NCI-H1417 (cell line): ENCODE data around the gene REG4.

ENCODE experiments used
- DNase-seq, 3 experiments: peaks; one replicate each; lab custom pipeline; 2025; lab: John Stamatoyannopoulos, UW

REG4 gene

DNA sequence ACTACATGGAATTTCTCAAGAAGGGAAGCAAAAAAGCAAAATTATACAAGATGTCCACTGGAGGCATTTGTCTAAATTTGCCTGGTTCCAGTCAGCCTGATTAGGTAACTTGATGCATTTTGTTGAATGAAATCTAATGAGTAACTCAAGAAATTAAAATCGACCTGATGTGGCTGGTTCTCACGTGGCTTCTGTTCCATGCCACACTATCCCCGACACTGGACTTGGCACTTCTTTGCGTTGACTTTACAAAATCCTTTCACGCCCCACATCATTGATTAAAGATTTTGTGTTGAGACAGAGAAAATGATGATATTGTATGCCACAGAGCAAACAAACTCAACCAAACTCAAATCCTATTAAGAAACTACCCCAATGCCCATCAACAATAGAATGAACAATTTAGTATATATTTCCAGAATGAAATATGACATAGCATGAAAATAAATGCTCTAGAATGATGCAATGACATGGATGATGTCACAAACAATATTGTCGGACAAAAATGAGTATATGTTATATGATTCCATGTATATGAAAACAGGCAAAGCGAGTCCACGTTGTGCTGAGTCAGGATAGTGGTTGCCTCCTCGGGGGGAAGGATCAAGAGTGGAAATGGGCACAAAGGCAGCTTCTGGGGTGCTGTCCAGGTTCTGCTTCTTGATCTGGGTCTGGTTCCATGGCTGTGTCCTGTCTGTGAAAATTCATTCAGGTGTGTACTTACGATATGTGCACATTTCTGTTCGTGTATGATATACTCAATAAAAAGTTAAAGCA is 29.6 kb downstream of the REG4 start:
- DNase-seq: no peak

DNA sequence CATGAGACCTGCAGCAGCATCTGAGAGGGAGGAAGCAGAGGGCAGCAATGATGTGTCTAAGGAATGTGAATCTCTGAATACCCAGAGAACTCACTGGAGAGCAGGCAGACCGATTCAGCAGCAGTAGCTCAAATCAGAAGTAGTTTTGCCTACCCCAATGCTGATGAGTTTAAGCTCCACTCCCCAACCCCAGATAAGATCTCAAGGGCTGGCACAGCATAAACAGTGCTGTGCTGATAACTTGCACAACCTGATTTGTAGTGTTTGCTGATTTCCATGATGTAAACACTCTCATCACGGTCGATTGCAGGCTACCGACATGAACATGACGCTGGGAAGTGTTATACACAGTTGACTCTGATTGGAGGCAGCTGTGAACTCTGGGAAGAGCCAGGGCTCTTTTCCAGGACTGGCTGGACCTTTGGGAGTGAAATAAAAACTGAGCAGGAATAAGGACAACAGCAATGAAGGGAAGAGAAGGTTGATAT is 31.3 kb downstream of the REG4 start:
- peak; percentile 20 to 76 (median 52) for DNase-seq

DNA sequence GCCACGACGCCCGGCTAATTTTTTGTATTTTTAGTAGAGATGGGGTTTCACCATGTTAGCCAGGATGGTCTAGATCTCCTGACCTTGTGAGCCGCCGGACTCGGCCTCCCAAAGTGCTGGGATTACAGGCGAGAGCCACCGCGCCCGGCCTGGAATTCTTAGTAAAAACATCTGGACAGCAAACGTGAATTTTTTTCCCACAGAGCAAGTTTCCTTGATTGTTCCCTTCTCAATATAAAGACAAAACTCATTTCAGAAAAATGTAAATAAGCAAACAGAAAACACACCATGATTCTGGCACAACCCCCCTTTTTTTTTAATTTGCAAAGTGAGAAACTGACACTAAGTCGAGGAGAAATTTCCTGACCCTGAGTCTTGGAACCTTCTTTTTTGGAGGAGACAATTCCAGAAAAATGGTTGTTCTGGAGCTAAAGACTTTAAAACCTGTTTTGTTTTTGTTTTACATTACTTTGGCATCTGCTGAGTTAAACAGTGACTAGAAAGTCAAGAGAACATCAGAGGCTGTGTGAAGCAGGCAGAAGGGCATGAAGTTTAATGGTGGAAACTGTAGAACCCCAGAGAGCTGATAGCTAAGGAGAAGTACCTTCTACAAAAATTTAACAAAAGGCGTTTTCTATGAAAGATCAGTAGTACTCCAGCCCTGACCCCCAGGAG is 32.2 kb downstream of the REG4 start:
- DNase-seq: no peak

DNA sequence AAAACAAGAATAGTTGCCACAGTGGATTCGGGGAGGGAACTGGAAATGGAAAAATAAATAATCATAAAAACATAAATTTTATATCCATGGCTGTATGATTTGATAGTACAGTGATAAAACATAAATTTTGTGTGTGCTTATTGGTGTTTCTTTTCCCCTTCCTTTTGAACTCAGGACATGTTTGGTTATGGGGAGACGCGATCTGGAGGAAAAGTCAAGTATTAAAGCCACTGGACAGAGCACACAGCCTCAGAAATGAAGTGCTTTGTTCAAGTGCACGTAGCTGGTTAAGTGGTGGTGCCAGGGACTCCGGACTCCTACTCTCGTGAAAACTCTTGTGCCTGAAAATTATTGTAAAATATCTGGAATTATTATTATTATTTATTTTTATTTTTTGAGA is 32.9 kb downstream of the REG4 start:
- no peak for DNase-seq

DNA sequence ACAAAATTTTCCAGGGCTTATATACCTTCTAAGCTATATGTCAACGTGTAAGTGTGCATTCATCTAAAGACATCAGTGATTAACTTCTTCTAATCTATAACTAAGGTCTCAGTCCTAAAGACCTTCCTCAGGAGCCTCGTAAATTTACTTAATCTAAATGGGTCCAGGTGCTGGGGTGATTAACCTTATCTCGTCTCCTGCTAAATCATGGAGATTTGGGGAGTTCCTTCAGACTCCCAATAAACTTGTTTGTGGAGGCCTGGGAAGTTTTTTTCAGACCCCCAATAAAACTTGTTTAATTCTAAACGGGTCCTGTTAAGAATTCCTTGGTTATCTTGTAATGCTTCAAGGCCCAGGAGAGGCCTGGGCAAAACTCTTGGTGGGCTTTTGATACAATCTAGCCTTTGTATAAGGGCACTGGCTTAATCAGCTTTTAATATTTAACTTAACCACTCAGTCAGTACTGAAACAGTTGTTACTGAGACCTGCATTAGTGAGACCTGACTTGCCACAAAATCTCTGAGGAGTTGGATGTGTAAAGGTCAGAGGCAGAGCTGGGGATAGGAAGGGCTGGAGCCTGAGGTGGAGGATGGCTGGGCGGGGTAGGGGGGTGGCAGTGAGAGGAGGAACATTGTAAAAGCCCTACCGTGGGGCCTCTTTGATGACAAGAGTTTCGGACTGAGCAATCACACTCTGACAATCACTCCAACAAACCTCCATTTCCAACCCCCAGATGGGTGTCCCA is 36.3 kb downstream of the REG4 start:
- no peak for DNase-seq

DNA sequence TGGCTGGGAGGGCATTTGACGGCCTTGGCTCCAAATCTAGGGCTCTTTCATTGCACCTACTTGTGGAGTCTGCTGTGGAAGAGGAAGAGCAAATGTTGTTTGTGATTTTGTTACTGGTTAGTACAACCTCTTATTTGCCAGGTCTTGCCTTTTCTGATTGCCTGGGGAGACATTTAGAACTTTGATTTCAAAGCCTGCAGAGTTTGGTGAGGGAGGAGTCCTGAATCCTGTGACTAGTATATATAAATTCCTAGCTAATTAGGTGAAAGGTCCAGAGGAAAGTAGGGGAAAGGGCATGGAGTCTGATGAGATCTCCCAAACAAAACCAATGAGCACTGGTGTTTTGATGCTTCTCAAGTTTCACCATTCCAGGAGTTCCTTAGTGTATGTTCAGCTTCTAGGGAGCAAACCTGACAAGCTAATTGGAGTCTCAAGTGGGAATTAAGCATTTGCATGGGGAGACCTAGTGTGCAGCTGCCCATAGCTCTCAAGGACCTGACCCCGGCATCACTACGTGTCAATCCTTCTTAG is 37.5 kb downstream of the REG4 start:
- peak; percentile 35 to 85 (median 48) for DNase-seq

DNA sequence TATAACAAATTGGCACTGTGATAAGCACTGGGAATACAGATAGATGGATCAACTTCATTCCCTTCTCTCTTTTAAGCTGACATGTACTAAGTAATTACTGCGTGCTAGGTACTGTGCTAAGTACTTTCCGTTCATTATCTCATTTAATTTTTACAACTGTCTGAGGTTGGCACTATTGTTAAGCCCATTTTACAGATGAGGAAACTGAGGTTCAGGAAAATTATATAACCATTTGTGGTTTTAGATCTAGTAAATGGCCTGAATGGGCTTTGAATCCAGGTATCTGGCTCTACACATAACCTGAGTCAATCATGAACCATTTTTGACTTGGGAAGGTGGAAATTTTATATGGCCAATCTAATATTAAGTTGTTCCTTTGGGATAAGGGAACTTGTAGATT is 39.0 kb downstream of the REG4 start:
- no peak for DNase-seq

DNA sequence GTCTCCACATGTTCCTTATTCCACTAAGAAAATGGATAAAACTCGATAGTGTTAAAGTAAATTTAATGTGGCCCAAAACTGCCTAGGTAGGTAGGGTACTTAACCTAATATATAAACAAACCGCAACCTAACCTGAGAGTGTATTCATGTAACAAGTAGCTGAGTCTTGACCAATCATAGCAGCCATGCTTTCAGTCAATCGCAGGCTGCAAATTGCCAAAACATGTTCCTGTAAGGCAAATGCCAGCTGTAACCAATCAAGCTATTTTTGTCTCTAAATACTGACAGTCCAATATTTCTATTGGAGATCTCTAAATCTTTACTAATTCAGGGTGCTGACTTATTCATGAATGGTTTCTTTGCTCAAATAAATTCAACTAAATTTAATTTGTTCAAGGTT is 39.5 kb downstream of the REG4 start:
- DNase-seq: no peak

DNA sequence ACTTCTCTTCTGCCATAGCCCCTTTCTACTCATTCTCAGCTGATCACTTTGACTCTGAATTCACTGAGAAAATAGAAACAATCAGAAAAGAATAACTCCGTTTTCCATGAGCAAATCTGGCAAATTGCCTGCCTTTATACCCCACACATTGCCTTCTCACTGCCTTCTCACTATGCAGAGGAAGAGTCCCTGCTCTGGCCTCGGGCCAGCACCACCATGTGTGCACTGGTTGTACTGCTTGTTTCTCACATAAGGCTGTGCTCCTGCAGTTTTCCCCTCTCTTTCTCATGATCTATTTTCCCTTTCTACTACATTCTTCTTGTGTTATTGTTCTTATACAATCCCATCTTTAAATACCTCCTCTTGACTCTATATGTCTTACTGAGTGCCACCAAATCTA is 40.2 kb downstream of the REG4 start:
- no peak for DNase-seq

DNA sequence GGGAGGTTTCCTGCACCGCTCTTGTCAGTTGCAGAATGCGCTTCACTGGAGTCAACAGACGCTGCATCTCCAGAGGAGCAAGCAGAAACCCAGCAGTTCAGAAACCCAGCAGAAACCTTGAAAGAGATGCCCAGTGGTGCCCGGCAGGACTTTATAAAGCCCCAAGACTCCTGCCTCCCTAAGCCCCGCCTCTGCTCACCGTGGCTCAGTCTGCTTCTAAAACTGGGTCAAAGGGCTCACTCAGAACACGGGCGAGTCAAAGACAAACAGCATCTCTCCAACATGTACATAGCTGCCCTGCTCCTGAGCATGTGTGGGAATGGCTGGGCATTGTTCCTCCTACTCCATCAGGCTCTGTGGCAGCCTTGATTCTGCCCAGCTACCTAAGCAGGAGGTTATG is 42.5 kb downstream of the REG4 start, which contains the start of gene HMGCS2:
HMGCS2 (minus strand) TSS at position 128 of the 400 bp plus-strand sequence; CDS start at position 67, 61 bp downstream.
- no peak for DNase-seq

DNA sequence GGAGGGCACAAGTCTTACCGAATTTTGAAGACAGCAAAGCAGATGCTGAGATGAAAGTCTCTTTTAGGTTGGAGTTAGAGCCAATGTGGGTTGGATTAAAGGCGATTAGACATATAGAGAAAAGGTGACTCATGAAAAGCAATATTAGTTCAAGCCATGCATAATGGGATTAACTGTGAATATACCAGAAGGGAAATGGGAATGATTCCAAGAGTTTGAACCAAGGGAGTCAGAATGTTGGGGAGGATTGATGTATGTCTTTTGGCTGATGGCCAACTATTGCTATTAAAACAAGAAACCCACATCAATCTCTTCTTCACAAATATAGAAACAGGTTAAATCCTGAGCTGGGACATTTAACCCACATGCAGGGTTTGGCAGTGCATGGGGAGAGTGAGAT is 43.8 kb downstream of the REG4 start:
- peak in 1 of 3 experiments; percentile 19 for DNase-seq

DNA sequence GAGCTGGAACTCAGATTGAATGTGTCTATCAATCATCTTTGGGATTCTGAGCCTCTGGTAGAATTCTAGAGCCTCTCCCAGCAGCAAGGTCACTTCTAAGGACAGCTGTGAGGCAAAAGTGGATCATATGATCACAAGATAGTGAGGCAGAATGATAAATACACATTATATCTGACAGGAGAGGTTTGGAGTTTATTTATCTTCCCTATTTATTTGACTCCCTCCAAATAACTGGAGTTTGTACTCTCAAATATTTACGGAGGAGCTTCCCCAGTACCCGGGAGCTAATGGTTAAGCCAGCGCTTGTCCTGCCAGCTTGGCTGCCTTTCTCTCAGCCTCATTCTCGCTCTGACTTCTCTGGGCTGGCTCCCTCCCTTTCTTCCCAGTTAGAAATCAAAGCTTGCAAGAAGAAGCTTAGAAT is 44.9 kb downstream of the REG4 start:
- peak in 2 of 3 experiments; percentile 3 to 8 for DNase-seq

DNA sequence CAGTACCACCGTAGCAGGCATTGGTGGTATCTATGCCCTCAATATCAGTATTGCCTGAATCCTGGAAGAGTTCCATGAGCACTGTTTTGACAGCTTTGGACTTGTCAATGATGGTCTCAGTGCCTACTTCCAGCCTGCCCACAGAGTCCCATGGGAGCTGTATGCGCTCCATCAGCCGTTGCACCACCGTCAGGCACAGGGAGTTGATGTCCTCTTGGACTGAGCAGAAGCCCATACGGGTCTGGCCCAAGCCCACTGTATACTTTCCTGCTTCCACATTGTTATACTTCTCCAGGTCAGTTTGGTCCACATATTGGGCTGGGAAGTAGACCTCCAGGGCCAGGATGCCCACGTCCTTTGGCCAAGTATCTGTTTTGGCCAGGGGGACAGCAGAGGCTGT is 47.0 kb downstream of the REG4 start:
- no peak for DNase-seq

DNA sequence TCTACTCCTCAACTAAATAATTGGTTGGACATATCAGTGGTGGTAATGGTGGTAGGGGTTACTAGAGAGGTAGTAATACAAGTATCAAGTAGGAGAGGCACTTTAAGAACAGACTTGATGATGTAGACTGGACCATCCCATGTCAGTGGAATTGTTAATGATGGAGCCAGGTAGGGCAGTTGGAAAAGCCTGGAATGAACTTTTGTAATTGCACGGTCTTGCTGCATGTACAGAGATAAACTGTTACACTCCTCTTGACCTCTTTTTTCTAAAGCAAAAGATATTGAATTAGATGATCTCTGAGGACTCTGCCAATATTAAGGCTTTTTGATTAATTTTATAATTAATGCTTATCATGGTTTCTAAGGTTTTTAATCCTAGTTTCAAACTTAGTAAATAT is 48.3 kb downstream of the REG4 start:
- DNase-seq: no peak

DNA sequence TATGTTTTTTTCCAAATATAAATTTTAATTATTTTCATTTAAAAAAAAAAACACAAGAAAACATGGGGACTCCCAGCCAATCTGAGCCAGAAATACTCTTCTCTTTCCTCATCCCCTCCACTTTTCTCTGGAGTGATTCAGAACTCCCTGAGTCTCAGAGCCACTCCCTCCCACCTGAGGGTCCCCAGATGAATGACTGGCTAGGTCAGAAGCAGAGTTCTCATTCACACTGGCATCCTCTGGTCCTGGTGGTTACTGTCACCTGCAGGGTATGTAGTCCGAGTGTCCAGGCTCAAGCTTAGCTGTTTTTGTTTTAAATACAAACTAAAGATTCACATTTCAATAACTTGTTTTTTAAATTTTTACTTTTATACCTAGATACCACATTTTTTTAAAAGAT is 48.9 kb downstream of the REG4 start:
- DNase-seq: no peak

DNA sequence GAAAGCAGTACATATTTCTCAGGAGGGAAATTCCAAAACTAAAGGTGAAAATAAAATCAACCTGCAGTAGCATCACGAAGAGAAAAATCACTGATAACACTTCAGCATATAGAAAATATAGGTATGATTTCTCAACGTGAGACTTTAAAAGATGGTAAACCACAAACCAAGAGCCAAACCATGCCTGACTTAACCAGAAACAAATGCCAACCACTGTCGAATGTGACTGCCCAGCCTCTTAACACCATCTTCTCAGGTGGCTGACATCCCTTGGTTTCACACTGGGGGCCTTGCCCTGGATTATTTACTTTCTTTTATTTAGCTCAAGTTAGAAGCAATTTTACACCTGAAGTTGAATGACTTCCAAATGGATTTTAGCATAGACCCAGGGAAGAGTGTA is 52.7 kb downstream of the REG4 start:
- DNase-seq: no peak

DNA sequence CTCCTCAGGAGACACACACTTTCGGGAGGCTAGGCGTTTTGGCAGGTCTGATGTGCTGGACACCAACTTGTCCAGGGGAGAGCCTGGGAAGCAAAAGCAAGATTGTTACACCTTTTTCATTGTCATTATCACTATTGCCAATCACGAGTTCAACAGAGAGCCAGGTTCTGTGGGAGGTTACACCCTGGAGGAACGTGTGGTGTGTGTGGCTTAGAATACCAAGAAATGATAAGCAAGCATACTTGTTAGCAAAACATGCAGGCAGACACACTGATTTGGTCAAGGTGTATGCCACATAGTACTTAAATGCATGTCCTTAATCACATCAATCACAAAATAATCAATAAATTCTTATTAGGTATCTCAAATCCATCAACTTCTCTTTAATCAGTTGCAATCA is 58.7 kb downstream of the REG4 start:
- no peak for DNase-seq

DNA sequence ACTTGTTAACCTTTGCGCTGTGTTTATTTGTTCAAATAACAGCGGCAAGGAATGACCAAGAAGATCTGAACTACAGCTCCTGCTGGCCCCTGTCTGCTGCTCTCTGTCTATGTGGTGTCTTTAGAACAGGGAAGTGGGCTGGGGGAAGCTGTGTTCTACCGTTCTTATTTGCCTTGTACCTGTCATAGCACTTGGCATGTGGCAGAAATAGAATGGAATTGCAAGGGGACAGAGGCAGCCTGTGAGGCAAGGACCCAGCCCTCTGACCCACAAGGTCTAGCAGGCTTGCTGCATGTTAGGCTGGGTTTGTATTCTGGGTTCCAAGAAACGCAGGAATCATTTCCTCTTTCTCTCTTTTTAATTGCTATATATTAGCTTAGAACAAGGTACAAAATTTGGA is 63.2 kb downstream of the REG4 start:
- no peak for DNase-seq

DNA sequence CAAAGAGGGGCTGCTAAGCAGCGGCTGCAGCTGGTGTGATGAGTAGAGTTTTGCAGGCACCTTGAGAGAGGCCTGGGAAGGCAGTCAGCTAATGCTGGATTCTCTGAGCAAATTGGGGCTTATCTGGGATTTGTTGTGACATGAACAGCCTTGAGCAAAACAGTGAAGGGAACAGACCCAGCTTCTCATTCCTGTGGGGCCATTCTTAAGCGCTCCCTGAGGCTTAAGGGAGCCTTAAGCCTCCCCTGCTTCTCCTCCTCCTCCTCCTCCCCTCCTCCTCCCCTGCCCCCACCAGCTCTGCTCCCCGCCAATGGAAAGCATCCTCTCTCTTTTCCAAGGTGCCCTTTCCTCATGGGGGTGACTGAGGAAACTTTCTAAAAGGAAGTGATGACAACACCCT is 63.8 kb downstream of the REG4 start:
- no peak for DNase-seq

DNA sequence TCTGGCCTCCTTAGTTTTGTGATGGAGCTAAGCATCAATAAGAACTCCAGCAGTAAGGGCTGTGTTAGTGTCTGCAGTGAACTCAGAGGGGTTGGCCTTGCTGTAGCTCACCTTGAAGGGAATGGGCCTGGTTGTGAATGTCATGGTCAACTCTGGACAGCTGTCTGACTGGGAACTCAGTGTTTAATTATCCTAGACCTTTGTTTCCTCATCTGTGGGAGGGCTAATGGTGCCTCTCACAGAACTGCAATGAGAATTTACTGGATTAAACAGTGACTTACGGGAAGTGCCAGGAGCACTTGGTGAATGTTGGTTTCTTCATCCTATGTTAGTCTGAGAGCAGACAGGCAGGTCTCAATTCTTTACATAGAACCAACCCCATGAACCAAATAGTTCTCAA is 66.2 kb downstream of the REG4 start:
- peak in 1 of 3 experiments; percentile 23 for DNase-seq

DNA sequence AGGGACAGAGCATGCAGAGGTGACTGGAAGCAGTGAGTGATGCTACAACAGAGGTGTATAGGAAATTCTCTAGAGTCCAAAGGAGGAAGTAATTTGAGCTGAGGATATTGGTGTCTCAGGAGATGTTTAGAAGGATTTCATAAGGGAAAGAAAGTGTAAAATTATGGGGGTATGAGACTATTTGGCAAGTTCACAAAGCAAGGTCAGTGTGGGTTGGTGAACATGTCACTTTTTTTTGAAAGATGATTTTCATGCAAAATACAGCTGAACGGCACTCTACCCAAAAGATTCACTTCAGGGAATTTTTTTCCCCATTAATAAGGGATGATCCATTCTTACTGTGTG is 66.7 kb downstream of the REG4 start:
- no peak for DNase-seq
